GM18951 (cell line): ENCODE measurements around the gene VTN.
A peak's percentile ranks its signal among the peaks of the same experiment; 100 is the strongest.

ENCODE experiments used
- POLR2A ChIP-seq: IDR thresholded peaks from 4 replicates; pipeline ENCODE4 v1.6.1; 2011; ENCODE audit warnings: mild to moderate bottlenecking; ENCODE audit not compliant: insufficient read length, insufficient read depth; ENCODE audit errors: extremely low read depth
- in situ Hi-C: fragments of 300-500 bp; cut with MboI; formaldehyde crosslinking; loops from one replicate; pipeline ENCODE4 v1.12.0; 2022; ENCODE audit warnings: low sequenced_read_pairs, mixed read lengths, inconsistent platforms; ENCODE audit not compliant: unreplicated experiment

VTN gene

GRCh38 chr17:28357061-28357900 is 12.8 kb downstream of the VTN start, which contains the start of gene POLDIP2:
POLDIP2 (minus strand) TSS chr17:28357527; CDS start chr17:28357448, 79 bp downstream.
- peak; percentile 98 for TF ChIP-seq POLR2A
- in situ Hi-C loops = no loop called here

GRCh38 chr17:28350271-28350670 is 19.8 kb downstream of the VTN start:
- no peak for TF ChIP-seq POLR2A
- in situ Hi-C loops = no loop called here

- in situ Hi-C loops = no loop called here
- no peak for TF ChIP-seq POLR2A
Measured at GRCh38 chr17:28348979-28349378, 21.1 kb downstream of the VTN start.

GRCh38 chr17:28347261-28347891 is 22.7 kb downstream of the VTN start:
- TF ChIP-seq POLR2A = no peak
- in situ Hi-C loops = no loop called here

- in situ Hi-C loops = no loop called here
- TF ChIP-seq POLR2A = no peak
Measured at GRCh38 chr17:28346746-28347246, 23.3 kb downstream of the VTN start.

- no peak for TF ChIP-seq POLR2A
- in situ Hi-C loops = no loop called here
Measured at GRCh38 chr17:28346199-28346580, 23.9 kb downstream of the VTN start.

GRCh38 chr17:28345419-28346198 is 24.5 kb downstream of the VTN start:
- in situ Hi-C loops = no loop called here
- TF ChIP-seq POLR2A = no peak

- in situ Hi-C loops = no loop called here
- no peak for TF ChIP-seq POLR2A
Measured at GRCh38 chr17:28344435-28344901, 25.6 kb downstream of the VTN start.

- TF ChIP-seq POLR2A = no peak
- in situ Hi-C loops = no loop called here
Measured at GRCh38 chr17:28344011-28344410, 26.1 kb downstream of the VTN start.

GRCh38 chr17:28343491-28343932 is 26.6 kb downstream of the VTN start:
- in situ Hi-C loops = no loop called here
- TF ChIP-seq POLR2A = no peak

- in situ Hi-C loops = no loop called here
Measured at GRCh38 chr17:28342313-28342712, 27.8 kb downstream of the VTN start.

GRCh38 chr17:28341516-28341915 is 28.6 kb downstream of the VTN start:
- no peak for TF ChIP-seq POLR2A
- in situ Hi-C loops = no loop called here

More at GRCh38 chr17:28342313-28342712, 27.8 kb downstream of the VTN start:
- no peak for TF ChIP-seq POLR2A

GRCh38 chr17:28340374-28340773 is 29.7 kb downstream of the VTN start:
- in situ Hi-C loops = no loop called here

GRCh38 chr17:28339431-28339830 is 30.7 kb downstream of the VTN start:
- TF ChIP-seq POLR2A = no peak
- in situ Hi-C loops = loop anchor here (10.0 kb wide), 1 partner anchor 295 kb away; the partner anchor contains the start of gene NLK

More at GRCh38 chr17:28340374-28340773, 29.7 kb downstream of the VTN start:
- no peak for TF ChIP-seq POLR2A

- in situ Hi-C loops = loop anchor here (10.0 kb wide), 1 partner anchor 294 kb away; the partner anchor contains the start of gene NLK
Measured at GRCh38 chr17:28338769-28339212, 31.3 kb downstream of the VTN start.
